ENCODE data around the gene CDYL.

The CDYL gene

DNA sequence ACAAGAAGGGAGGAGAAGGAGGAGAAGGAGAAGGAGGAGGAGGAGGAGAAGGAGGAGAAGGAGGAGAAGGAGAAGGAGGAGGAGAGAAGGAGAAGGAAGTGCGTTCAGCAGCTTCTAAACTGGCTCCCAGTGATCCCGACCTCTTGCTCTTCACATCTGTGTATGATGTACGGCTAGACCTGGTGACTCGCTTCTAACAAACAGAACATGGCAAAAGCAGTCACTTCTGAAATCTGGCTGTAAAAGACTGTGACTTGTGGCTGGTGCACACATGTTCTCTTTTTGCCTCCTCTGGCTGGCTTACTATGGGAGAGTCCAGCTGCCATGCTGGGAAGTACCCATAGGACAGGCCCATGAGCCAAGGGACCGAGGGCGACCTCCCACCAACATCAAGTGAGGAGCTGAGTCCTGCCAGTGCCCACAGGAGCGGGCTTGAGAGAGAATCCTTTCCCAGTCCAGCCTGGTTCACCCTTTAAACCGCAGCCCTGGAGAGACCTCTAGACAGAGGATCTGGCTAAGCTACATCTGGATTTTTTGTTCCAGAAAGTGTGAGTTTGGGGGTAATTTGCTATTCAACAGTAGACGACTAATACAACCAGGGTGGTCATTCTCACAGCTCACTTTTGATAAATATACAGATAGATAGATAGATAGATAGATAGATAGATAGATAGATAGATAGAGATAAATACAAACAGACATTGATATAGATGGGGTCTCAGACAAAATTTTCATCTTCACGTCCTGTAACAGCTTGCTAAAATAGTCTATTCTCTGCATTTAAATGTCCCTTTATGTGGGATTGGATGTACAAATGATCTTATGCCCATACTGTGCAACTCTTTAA lies 185.3 kb downstream of the CDYL start:
- DNase-seq (ENCODE audit: low read depth, low spot score), result no peak

DNA sequence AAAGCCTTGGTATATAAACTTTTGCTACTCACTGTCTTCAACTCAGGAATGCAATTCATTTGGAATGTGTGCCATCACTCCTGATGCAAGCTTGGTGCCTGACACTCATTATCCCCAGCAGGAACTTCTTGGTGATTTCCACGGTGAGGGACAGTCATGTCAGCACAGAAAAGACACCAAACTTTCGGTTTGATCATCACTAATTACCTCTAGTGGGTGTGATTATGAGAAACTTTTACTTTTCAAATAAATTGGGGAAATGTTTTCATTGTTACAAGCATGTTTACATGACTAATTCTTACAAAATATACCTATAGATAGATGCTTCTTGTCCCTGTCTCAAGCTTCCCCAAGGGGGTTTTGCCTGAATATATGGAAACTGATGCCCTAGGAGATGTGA lies 186.7 kb downstream of the CDYL start:
- DNase-seq (ENCODE audit: low read depth, low spot score), result no peak

DNA sequence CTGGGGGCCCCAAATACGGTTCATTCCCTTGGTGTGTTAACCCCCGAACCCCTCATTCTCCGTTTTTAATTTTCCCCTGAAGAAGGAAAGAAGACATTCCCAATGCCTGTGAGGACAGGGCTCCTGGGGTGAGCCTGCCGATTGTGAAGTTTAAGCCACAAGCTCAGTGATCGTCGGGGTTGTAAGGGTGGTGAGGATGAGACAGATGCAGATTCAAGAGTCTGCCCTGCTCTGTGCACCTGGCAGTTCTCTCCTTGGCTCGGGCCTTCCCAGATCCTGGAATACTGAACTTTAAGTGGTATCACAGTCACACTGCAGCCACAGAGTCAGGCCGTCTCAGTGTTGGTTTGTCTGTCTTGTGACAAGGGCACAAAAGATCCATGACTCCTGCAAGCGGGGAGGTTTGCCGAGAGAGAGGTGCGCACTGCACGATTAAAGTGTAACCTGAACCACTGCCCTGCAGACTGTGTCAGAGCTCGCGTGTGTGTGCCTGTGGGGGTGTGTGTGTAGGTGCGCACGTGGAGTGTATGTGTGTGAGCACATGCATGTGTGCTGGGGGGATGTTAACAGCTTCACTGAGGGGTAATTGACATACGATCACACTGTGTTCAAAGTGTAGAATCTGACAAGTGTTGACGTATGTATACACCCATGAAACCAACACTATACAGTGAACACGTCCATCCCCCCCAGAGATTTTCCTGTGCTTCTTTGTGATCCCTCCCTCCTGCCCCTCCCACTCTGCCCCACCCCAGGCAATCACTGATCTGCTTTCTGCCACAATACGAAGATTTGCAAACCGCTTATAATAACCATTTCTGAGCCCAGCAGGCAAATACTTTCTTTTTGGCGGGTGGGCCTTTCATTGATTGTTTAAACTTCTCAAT lies 188.7 kb downstream of the CDYL start:
- no peak for DNase-seq (ENCODE audit: low read depth, low spot score)

DNA sequence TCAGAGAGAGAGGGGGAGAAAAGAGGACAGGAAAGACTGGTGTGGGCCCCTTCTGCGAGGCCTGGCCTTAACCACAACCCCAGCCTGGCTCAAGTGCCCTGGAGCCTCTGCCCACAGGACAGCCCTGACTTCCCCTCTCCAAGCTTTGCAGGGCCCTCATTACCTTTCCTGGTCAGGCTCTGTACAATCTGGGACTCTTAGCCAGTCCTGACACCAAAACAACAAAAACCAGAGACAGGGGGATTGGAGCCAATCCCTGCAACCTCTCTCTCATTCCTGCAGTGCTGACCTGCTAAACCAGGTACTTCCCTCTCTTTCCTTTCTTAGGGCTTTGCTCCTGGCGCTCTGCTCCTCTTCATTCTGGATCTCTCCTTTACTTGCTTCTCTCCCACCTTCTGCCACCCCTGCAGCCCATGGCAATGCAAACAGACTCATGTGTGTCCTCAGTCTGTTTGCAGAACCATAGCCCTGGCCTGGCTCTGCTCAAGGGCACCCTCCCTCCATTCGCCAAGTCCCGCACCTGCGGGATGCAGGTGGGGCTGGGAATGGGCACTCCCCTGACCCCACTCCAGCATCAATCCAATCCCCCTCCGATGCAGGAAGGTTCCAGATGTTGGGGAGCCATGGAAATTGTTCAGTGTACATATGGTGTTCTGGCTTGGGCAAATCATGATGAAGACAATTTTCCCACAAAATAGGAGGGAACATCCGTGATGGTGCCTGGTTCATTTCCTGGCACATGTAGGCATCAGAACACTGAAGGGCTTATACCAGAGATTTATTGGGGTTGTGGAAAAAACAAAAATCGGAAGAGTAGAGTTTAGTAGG lies 189.6 kb downstream of the CDYL start:
- peak; percentile 81 for DNase-seq (ENCODE audit: low read depth, low spot score)

DNA sequence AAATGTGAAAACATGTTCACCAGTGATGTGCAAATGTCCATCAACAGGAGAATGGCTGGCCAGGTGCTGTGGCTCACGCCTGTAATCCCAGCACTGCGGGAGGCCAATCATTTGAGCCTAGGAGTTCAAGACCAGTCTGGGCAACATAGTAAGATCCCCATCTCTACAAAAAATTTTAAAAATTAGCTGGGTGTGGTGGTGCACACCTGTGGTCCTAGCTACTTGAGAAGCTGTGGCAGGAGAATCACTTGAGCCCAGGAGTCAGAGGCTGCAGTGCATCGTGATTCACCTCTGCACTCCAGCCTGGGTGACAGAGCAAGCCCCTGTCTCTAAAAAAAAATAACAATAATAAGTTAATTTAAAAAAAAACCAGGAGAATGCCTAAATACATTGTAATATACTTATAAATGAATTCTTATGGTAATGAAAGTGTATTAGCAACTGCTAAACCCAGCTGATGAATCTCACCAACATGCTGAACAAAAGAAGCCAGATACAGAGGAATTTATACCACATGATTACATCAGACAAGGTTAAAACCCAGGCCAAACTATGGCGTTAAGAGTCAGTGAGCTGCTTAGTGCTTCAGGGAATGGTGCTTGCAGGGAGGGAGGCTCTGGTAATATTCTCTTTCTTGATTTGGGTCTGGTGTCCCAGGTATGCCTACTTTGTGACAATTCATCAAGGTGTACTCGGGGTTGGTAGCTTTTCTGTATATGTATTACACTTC lies 191.3 kb downstream of the CDYL start:
- DNase-seq (ENCODE audit: low read depth, low spot score), result no peak

DNA sequence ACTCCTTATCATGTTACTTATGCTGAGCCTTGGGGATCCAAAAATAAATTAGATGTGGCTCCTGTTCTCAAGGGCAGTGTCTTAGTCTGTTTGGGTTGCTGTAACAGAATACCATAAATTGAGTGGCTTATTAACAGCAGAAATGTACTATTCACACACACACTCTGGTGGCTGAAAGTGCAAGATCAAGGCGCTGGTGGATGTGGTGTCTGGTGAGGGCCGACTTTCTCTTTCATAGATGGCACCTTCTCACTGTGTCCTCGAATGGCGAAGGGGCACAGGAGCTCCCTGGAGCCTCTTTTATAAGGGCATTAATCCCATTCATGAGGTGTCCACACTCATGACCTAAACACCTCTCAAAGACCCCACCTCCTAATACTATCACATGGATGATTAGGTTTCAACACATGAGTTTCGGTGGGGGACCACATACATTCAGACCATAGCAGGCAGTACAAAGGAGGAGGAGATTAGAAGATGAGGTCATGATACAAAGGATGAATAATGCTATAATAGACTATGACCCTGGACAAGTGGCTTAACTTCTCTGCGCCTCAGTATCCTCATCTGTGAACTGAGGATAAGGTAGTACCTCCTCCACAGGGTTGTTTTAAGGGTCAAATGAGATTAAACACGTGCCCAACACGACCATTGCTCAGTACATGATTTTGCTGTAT lies 193.5 kb downstream of the CDYL start:
- no peak for DNase-seq (ENCODE audit: low read depth, low spot score)

DNA sequence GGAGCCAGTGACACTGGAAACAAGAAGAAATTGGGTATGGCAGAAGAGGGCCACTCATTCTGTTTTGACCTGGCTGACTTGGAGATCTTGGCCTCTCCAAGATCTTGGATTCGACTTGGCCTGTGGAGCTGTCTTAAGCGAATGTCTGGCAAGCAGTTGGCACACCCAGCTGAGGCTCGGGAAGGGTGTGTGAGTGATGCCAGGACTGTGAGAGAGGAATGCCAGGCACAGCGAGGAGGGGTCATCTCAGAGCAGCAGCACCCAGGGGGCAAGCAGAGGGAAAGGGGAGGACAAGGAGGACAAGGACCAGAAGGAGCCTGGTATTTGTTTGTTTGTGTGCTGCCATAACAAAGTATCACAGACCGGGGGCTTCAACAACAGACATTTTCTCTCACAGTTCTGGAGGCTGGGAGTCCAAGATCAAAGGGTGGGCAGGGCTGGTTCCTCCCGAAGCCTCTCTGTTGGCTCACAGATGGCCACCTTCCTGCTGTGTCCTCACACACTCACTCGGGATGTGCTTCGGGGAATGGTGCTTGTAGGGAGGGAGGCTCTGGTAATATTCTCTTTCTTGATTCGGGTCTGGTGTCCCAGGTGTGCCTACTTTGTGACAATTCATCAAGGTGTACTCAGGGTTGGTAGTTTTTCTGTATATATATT lies 194.7 kb downstream of the CDYL start:
- DNase-seq (ENCODE audit: low read depth, low spot score), result peak; percentile 59

DNA sequence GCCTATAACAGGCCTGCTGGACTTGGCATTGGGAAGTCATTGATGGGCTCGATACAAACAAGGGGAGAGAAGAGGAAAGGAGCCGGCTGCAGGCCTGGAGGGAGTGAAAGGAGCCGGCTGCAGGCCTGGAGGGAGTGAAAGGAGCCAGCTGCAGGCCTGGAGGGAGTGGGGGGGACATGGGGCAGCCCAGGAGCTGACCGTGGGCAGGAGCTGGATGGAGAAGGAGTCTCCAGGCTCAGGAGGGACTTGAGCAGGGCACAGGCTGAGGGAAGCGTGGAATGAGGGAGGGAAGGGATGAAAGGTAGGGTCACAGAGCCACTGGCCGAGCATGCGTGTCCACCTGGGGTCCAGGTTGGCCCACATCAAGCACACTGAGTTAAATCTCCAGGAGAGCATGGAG lies 195.6 kb downstream of the CDYL start:
- no peak for DNase-seq (ENCODE audit: low read depth, low spot score)

DNA sequence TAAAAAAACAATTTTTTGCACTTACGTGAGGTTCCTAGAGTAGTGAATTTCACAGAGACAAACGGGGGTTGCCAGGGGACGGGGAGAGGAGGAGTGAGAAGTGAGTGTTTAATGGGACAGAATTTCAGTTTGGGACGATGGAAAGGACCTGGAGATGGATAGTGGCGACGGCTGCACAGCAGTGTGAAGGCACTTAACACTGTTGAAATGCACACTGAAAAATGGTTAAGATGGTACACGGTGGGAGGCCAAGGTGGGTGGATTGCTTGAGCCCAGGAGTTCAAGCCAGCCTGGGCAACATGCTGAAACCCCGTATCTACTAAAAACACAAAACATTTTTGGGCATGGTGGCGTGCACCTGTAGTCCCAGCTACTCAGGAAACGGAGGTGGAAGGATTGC lies 196.2 kb downstream of the CDYL start:
- no peak for DNase-seq (ENCODE audit: low read depth, low spot score)

DNA sequence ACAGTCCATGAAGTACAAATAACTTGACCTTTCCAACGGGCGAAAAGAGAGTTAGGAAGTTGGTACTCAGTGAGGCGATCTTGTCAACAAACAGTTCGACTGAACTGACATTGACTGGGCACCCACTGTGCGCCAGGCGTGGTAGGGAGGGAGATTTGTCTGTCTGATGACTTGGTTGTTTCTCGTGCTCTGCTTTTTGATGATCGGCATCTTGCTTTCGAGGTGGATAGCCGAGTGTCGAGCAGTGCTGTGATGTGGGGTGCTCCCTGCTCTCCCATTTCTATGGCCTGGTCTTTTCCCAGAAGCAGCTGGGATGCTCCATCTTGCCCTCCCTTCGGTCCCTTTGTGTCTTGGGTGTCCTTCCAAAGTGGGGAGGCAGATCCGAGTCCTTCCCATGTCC lies 197.2 kb downstream of the CDYL start:
- DNase-seq (ENCODE audit: low read depth, low spot score), result no peak

DNA sequence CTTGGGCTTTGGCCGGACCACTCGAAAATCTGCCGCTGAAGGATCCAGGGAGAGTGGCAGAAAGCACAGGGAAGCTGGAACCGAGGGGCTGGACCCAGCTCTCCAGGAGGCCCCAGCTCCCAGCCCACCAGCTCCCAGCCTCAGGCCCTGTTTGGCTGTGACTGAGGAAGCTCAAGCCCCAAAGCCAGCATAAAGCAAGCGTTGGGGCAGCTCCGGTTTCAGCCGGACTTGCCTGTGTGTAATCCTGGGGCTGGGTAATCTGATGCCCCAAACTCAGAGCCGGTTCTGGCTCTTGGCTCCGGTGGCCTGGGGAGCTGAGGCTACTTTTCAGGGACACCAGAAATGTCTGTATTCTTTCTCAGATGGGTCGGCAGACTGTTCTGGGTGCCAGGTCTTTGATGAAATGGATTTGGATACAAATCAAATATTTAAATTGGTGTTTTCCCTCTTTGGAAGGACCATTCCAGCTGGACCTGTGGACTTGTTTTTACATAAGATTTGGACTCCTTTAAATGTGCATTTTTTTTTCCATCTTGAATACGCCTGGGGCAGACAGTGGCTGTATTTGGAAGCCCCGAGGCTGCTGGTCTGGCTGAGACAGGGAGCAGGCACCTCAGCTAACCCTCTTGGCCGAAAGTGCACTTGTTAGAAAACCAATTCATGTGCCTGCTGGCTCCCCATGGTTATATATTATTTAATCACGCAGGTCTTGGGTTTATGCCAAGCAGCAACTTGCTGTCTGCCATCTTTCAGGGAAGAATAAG lies 198.0 kb downstream of the CDYL start:
- peak; percentile 96 for DNase-seq (ENCODE audit: low read depth, low spot score)

DNA sequence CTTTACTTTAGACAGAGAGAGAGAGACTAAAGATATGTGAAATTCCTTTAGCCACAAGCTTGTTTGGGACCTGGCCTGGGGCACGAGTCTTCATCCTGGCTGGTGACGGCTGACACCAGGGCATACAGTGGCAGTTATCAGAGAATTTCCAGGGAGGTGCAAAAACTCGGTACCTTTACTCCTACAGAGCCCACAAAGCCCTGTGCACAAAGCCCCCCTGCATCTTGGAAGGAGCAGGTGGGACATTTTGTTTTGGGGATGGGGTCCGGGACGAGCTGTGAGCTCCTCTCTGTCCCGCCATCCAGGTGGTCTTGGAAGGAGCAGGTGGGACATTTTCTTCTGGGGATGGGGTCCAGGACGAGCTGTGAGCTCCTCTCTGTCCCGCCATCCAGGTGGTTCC lies 198.8 kb downstream of the CDYL start:
- no peak for DNase-seq (ENCODE audit: low read depth, low spot score)

DNA sequence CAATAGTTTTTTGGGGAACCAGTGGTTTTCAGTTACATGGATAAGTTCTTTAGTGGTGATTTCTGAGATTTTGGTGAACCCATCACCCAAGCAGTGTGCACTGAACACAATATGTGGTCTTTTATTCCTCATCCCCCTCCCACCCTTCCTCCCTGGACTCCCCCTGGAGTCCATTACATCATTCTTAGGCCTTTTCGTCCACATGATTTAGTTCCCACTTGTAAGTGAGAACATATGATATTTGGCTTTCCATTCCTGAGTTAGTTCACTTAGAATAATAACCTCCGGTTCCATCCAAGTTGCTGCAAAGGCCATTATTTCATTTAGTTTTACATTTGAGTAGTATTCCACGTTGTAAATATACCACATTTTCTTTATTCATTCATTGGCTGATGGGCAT lies 199.3 kb downstream of the CDYL start:
- DNase-seq (ENCODE audit: low read depth, low spot score), result no peak

DNA sequence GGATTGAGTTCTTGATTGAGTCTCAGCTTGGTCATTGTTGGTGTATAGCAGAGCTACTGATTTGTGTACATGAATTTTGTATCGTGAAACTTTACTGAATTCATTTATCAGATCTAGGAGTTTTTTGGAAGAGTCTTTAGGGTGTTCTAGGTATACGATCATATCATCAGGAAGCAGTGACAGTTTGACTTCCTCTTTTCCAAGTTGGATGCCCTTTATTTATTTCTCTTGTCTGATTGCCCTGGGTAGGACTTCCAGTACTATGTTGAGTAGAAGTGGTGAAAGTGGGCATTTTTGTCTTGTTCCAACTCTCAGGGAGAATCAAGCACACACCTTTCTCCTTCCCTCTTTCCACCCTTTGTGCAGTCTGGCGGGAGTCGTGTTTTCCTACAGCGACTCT lies 201.3 kb downstream of the CDYL start:
- no peak for DNase-seq (ENCODE audit: low read depth, low spot score)

DNA sequence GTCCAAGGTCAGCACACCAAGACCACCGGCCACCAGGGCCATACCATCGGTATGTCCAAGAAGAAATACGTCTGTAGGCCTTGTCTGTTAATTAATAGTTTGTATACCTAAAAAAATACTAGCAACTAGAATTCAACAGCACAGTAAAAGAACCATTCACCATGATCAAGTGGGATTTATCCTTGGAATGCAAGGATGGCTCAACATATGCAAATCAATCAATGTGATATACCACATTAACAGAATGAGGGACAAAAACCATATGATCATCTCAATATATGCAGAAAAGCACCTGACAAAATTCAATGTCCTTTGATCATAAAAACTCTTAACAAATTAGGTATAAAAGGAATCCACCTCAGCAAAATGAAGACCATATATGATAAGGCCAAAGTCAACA lies 203.2 kb downstream of the CDYL start:
- no peak for DNase-seq (ENCODE audit: low read depth, low spot score)

DNA sequence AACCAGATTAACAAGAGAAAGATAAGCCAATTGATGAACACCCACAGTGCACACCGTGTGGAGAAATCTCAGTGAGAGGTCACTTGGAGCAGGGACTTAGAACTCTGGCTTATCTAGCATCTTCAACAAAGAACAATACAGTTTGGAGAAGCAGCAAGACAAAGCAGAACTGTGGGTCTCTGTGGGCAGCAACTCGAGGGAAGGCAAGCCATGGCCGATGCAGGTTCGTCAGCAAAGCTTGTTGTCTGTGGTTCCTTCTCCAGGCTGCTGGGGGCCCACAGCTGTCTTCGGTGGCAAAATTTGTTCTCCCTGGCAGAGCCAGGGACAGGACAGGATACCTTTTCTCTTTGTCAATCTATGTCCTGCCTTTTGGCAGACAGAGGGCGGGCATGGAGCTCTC lies 205.6 kb downstream of the CDYL start:
- DNase-seq (ENCODE audit: low read depth, low spot score), result no peak

DNA sequence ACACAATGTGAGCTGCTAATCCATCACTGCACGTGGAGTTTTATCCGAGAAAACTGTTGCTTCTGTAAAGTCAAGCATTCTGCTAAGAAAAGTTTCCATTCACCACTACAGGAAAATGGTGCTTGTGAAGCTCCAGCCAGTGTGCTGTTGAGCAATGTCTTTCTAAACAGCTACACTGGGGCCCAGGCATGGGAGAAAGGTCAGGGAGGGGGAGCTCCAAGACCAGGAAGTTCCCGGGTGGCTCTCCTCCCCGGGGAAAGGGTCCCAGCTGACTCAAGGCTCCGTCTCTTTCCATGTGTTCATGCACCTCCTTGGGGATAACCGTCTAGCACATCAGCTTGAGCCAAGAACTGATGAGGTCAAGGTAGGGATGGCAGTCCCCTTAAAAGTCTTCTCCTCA lies 207.1 kb downstream of the CDYL start:
- no peak for DNase-seq (ENCODE audit: low read depth, low spot score)

DNA sequence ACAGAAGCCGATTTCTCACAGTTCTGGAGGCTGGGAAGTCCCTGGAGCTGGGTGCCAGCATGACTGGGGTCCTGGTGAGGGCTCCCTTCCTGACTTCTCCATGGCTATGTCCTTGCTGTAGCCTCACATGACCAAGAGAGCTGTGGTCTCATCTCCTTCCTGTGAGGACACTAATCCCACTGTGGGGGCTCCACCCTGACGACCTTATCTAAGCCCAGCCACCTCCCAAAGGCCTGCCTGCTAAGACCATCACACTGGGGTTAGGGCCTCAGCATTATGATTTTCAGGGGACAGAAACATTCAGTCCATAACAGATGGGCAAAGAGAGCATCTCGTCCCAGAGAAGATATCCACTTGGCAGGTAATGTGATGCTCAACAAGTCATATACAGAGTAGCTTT lies 210.8 kb downstream of the CDYL start:
- no peak for DNase-seq (ENCODE audit: low read depth, low spot score)

DNA sequence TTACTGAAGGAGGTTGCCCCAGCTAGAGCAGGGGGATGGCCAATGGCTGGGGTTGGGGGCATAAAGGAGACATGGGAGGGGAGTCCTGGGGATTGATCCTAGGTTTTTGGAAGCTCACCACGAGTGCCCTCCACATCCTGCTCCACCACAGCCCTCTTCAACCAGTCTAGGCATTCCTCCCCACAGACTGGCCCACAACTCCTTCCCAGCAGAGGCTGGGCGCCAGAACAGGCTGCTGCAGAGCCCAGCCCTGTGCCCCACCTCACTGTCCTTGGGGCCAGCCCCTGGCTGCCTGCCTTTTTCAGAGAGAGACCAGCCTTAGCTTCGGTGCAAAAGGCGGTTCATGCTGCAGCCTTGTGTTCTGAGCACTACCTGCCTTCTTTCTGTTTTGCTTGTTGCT lies 211.2 kb downstream of the CDYL start:
- DNase-seq (ENCODE audit: low read depth, low spot score), result no peak

DNA sequence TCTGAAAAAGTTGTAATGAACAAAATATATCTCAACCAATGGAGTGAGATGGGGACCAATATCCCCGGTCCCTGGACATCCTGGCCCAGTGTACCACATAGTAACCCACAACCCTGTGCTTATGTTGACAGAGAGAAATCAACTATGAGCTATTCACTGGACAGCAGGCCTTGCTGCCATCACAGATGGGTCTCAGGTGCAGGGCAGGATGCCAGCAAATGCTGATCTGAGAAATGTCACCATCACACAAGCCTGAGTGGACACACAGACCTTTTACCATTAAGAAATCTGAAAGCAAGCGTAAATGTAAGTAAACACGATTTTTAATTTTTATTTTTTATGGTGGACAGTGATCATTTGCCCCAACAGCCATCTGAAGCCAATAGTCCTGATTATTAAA lies 218.5 kb downstream of the CDYL start:
- DNase-seq (ENCODE audit: low read depth, low spot score), result no peak
